Measurements from ENCODE around the gene FBXO15.

- TF ChIP-seq CTCF (IDR thresholded peaks at IDR 0.05; ENCODE audit: low read depth, low read length, missing input control) (no peak), JUND (IDR thresholded peaks at IDR 0.05) (no peak), FOXA1 (IDR thresholded peaks at IDR 0.05) (no peak), ZBTB33 (IDR thresholded peaks at IDR 0.05) (no peak)
These were observed 35.5 kb upstream of the FBXO15 start for GRCh38 chr18:74183130-74183529.

Measured in liver (tissue), 3 donors.